HG03039 (cell line): ENCODE measurements around the gene SYT7.

Experiments used
- ATAC-seq: cut with Tn5 transposase; IDR thresholded peaks from one replicate; pipeline ENCODE4 v1.9.1; 2021; ENCODE audit warnings: mild to moderate bottlenecking, moderate library complexity; ENCODE audit not compliant: unreplicated experiment

SYT7 gene

DNA sequence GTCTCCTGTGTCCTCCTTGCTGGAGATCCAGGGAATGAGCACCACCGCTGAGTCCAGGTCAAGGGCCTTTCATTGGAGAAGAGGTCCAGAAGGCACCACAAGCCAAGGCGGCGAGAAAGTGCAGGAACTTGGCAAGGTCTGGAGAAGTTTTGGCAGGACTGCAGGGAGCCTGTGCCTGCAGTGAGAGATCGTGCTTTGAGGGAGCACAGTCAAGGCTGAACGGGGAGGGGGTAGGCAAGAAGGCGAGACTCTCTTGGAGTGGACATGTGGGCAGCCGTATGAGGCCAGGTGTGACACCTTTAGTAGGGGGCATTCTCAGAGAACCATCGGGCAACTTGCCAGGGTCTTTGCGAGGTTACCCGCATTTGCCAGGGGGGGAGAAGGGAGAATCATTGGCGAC lies 41.9 kb downstream of the SYT7 start:
- ATAC-seq: no peak

DNA sequence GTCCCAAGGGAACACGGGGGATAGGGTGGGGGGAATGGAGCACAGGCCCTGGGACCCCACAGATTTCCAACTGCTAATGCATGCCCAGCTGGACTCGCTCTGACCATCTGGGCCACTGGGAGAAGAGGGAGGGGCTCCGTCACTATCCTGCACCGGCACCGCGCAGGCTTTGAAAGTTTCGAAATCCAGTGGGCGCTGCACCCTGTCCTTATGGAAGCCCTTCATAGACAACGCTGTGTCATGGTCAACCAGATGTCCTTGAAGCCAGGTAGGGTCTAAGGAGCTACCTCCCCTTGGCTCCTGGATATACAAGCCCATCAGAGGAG lies 42.3 kb downstream of the SYT7 start:
- ATAC-seq: no peak

DNA sequence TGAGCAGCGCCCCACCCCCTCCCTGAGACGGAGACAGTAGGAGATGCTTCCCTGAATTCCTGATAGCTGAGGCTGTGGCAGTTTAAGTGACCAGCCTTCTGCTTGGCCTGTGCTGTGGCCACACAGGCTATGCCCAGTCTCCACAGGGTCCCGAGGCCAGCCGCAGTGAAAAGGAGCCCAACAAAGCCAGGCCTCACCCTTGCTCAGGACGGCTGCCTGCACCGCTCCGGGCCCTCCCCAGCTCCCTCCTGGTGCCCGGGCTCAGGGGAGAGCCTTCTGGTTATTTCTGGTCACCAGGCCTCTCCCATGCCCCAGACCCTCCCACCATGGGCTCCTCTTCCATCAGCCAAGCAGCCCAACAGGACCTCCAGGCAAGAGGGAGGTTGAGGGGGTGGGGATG lies 43.5 kb downstream of the SYT7 start:
- no peak for ATAC-seq

DNA sequence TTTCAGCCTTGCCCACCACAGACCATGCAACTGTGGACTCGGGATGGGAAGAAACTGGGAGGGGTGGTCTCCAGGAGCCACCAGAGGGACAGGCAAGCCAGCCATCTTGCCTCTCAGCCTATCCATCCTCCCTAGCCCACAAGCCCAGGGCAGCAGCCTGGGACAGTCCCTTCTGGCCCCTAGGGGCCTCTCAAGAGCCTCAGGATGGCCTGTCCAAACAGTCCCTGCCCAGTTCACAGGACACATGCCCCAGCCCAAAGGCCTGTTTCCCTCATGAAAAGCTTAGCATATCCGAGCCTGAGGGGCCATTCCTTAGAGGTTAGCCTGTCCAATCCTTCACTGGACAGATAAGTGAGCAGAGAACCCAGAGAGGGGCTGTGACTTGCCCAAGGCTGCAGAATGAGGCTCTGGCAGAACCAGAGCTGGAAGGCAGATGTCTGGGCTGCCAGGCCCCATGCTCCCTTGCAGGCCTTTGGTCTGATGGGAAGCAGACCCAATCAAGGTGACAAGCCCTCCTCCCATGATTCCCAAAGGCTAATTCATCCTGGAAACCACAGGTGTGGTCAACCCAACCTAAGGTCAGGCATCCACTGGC lies 44.1 kb downstream of the SYT7 start:
- ATAC-seq: no peak

DNA sequence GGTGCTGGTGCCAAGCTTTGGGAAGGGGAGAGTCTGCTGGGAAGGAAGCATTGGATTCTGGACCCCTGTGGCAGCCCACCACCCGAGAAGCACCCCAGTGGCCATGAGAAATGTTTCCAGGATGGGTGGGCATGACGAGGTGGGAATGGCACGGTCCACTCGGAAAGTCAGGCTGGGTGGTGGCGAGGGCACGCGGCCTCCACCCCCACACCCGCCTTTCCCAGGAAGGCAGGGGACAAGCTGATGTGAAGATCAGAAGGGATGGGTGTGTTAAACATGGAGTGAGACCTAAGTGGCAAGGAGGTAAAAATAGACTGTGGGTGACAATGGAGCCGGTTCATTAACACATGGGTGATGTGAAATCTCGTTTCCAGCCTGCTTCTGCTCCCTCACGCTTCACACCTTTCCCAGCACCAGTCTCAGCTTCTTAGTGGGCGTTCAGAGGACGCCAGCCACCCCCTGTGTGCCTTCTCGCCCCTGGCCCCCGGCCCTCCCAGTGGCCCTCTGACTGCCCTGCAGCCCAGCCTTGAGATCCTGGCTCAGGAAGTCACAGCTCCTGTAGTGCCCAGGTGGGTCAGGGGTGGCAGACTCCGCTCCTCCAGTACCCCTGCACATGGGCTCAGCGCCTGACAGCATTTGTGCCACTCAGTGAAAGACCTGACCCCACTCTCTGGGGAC lies 44.7 kb downstream of the SYT7 start:
- ATAC-seq: no peak

DNA sequence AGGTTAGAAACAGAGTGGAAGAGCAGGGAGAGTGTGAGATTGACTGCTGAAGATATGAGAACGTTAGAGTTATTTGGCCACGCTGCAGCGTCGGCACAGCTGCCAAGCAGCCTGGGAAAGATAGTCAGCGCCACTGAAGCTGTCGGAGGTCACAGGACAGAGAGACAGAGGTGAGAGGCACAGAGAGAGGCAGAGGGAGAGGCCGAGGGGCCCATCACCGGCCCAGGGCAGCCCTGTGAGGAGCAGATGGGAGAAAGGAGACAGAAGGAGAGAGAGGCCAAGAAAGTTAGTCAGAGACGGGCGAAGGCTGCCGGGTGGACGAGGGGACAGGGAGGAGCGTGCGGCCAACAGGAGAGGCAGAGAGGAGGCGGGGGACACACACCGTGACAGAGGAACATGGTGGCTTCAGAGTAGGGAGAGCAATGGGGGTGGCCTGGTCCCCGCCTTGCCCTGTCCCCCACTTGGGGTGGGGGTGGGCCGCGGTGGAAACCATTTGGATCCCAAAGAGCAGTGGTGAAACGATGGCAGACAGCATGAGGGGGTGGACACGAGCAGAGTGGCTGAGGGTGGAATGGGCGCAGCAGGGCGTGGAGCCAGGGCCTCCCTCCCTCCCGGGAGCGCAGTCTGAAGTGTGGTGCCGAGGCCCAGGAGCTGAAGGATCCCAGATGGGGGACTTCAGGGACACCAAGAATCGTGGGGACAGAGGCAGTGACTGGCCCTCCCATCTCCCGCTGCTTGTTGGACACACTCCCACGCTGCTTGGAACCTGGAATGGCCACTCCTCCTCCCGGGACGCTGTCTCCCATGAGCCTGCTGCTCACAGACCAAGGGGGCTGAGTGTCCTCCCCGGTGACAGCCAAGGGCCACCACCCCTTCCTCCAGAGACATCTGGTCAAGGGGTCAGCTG lies 45.7 kb downstream of the SYT7 start:
- ATAC-seq: no peak

DNA sequence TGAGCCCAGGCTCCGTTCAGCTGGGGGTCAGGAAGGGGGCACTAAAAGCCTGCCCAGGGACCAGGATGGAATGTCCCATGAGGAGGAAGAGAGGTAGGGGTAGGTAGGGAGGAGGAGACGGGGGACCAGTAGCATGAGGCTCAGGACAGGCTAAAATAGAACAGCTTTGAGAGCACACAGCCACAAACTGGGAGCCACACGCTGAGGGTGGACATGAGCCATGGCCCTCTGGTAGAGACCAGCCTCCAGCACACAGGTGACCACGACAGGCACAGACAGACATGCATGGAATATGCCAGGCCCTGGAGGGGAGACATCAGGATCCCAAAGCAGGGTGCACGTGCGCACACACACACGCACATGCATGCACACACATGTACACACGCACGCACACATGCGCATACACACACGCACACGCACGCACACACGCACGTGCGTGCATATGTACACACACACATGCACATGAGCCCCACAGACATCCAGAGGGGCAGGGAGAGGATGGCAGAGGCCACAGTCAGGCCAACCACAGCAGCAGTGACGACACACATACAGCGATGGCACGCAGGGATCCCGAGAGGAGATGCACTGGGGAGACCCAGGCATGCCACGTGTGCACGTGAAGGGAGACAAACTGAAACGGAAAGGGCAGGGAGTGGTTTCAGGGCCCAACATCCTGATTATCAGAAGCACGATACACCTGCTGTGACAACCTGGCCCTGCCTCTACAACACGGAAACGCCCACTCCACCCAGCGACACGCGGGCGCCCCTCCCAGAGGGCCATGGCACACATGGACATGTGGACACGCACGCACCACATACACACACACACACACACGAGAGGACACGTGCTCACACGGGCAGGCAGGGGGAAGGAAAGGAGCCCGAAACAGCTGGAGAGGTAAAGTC lies 46.6 kb downstream of the SYT7 start:
- no peak for ATAC-seq

DNA sequence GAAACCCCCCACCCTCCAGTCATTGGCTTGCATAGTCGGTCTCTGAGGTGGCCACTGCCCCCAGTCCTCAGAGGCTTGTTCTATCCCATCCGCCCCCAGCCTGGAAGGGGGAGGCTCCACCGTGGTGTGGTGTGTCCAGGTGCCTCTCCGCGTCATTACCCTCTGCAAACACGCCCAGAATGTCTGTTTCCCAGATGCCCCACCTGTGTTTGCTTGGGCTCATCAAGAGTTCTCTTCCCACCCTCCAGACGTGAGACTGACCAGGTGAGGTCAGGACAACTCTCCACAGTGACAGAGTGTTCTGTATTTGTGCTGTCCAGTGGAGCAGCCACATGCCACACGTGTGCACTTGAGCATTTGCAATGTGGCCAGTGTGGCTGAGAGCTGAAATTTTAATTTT lies 47.5 kb downstream of the SYT7 start:
- no peak for ATAC-seq

DNA sequence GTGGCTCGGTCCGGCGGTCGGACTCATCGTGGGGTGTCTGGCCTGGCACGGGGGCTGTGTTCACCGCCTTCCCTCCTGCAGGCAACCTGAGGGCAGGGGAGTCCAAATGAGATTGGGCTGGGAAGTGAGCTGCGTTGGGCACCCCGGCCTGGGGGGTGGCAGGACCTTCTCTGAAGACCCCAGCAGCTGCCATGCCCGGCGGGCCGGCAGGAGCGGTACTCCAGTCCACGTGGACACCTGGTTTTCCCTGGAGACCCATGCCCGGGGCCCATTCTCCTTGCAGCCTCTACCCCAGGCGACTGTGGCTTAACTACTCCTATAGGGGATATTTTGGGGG lies 47.9 kb downstream of the SYT7 start:
- no peak for ATAC-seq

DNA sequence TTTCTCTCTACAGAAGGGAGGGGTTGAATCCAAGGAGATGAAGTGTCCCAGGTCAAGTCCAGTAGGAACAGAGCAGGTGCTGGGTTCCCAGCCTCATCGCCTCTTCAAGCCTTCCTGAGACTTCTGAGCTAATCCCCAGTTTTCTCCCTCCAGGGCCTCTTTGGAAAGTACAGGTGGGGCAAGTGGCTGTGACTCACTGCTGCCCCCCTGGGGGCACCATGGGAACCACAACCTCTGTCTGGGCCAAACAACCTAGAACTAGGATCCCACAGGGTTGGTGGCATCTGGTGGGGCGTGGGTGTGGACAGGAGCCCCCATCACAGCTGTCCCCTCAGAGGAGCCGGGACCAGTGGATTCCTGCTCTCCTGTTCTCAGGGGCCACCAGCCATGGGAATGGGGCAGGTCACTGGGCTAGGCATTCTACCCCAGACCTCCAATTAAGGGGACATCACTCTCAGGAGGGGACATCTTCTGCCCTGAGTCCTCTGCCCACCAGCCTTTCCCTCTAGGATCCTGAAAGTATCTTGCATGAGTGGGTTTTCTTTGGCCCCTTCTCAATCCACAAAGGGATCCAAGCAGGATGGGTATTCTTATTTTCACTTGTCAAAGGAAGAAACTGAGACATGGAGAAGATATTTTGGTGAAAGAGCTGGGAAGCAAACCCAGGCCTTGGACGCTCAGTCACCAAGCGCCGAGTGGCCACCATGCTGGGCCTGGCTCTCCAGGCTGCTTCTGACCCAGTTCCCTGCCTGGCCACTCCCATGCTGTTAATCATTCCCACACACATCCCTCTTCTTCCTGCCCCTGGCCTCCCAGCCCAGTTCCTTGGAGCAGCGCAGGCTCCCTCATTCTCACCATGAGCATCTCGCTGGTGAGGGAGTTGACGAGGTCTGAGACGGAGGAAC lies 48.5 kb downstream of the SYT7 start:
- no peak for ATAC-seq

DNA sequence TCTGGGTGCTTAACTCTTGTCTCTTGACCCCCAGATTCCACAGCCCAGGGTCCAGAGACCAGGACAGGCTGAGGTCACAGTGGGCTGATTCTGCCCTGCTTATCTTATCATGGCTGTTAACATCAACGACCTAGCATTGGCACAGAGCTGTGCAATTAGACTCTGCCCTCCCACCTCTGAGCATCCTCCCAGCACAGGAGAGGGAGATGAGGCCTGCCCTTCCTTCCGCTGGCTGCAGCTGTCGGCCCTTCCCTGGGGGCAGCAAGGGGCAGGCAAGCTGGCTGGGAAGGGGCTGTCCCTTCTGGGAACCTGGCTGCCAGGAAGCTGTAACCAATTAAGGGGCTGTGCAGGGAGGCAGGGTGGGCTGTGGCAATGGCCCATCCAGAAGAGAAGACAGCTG lies 49.8 kb downstream of the SYT7 start:
- no peak for ATAC-seq

DNA sequence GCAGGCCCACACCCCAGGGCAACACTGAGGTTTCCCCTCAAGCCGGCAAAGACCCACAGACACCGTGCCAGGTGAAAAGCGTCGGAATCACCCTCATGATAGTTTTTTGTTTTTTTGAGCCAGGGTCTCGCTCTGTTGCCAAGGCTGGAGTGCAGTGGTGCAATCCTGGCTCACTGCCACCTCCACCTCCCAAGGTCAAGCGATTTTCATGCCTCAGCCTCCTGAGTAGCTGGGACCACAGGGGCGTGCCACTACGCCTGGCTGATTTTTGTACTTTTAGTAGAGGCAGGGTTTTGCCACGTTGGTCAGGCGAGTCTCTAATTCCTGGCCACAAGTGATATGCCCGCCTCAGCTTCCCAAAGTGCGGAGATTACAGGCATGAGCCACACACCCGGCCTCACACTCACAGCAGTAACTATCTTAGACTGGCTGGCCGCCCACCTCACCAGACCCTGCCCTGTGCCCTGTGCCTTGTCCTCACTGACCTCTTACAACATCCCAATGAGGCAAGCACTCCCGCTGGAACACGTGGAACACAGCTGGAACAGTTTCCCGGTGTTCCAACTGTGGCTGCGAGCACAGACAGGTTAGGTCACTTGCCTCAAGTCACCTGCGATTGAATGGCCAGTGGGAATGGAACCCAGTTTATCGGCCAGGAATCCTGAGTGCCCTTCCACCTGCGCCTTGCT lies 51.2 kb downstream of the SYT7 start:
- no peak for ATAC-seq

DNA sequence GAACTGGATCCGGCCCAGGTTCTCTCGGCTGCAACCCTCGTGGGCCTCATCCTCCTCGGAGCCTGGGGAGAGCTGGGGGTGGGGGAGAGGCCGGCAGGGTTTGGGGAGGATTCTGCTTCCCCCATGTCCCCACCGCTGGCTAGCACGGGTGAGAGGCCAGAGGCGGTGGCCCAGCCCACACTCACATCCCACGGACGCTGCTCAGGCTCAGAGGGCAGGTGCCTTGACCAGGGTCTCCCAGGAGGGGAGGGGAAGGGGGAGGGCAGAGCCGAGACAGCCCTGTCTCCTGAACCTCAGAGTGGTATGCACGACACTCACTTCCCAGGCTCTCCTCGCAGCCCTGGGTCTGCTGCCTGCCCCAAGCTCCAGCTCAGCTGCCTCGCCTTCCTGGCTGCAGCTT lies 52.8 kb downstream of the SYT7 start:
- ATAC-seq: no peak

DNA sequence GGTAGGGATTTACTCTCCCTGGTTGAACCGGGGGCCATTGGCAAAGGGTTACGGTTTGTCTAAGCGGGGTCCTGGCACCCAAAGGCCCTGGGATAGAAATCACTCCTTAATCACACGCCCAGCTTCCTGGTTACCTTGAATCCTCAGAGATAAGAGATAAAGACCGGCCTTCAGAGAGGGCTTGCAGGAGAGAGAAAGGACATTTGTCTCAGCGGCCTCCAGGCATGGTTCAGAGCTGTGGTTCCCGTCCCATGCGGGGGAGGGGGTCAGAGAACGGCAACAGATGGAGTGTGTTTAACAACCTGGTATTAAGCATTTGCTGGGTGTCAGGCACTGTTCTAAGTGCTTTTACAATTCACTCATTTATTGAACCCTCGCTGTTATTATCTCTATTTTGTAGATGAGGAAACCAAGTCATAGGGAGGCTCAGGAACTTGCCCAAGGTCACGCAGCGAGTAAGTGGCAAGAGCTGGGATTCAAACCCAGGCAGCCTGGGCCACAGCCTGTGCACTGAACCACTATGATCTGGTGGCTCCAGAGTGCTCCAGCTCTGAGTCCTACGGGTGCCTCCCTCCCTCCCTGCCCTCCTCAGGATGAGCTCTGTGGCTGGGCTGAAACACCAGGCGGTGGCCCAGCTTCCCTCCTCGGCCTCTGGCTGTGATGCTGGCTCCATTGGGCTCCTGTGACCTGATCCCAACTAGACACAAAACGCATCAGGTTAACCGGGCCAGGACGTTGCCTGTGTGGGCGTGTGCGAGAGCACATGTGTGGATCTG lies 53.7 kb downstream of the SYT7 start:
- ATAC-seq: no peak

DNA sequence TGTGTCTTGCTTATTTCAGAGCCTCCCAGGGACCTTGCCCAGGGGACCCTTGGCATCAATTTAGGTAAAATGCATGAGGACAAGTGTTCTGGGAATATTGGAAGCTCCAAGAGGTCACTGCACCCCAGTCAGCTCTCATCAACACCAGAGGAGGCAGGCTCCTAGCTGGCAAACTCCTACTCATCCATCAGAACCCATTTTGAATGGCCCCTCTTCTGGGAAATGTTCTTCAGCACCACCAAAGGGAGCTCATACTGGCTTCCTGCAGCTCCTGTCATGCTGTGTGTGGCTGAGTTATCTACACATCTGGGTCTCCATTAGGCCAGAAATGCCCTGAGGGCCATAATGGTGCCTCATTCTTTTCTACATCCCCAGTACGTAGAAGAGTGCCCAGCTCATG lies 54.6 kb downstream of the SYT7 start:
- ATAC-seq: no peak

DNA sequence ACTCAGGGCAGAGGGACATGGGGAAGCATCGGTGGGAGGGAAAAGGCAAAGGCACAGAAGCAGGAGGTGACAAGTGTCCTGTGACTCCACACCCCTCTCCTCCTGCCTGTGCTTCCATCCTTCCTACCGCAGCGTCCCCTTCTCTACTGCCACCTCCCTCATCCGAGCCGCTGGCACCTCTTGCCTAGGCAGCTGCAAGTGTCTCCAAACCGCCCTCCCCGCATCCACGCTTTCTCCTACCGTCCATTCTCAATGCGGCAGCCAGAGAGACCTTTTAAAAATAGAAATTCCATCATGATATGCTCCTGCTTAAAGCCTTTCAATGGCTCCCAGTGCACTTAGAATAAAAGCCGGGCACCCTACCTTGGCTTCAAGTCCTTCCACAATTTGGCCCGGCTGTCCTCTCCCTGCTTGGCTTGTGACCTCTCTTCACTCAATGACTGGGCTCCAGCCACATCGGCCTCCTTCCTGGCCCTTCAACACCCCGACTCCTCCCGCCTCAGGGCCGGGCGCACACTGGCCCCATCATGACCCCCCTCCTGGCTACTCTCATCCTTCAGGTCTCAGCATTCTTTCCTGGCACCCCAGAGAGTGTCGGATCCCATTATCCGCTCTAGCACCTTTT lies 55.8 kb downstream of the SYT7 start:
- no peak for ATAC-seq

DNA sequence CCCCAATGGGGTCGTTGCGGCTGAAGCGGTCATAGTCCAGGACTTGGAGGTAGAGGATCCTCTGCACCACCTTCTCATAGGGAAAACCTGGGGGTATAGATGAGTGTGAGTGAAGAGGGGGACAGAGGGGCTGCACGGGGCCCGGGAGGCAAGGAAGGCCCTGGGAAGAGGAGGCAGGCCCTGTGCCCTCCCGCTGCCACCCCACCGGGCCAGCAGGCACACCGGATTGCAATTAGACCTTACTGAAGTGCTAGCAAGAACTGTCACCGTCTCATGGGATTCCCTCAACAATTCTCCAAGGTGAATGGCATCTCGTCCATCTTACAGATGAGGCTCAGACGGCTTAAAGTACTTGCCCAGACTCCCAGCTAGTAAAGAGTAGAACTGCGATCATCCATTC lies 56.4 kb downstream of the SYT7 start:
- ATAC-seq: no peak

DNA sequence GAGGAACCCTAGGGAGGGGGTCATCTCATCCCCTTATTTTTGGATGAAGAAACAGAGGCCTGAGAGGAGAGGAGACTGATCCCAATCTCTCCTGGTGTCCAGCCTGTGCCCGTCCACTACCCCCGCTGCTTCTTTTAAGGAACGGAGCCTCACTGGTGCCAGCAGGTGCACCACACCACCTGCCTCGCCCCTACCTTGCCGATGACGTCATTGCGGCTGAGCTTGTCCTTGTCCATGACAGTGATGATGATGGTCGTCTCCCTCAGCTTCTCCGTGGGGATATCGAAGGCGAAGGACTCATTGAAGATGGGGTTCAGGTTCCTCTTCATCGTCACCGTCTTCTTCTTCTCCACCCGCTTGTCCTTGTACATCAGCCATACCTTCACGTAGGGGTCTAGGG lies 58.0 kb downstream of the SYT7 start:
- no peak for ATAC-seq
